HT-29 (cell line): Measurements from ENCODE around the gene HUS1B. TPM values are rescaled to one million over a fixed set of nuclear protein-coding genes. Genes with fewer than 3 reads are reported as not detected.
A peak's percentile ranks its signal among the peaks of the same experiment; 100 is the strongest.
"Not testable (repeated sequence)": the region's sequence is repeated elsewhere in the genome, so short reads cannot be mapped to it uniquely, and the experiment has no call there.

Source experiments
- DNase-seq: peaks from one replicate; pipeline ENCODE4 v3.0.0-alpha.2; 2015; ENCODE audit warnings: low spot score
- total RNA-seq: library from RNA; depleted of rRNA; stranded (reverse); fragments of >200 nt; shearing (Covaris generic); gene quantifications from 2 replicates; pipeline ENCODE4 v1.2.3, GENCODE V29; 2014

The HUS1B gene
- total RNA-seq, 1 experiment from 2014 or later: 1.1 TPM

DNA sequence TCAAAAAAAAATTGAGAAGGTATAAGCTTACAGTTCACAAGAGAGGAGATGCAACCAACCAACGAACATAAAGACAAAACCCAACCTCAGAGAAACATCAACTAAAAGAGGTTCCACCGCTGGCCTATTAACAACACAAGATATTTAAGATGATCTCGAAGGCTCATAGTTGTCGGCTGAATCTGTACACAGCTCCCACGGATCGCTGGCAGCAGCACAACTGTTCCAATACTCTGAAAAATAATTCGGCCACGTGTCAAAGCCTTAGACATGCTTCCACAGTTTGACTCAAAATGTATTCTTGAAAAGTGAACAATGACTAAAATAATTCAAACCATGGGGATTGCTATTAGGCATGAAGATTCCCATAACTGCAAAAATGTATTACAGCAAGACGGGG lies 22.4 kb upstream of the HUS1B start:
- DNase-seq: no peak

DNA sequence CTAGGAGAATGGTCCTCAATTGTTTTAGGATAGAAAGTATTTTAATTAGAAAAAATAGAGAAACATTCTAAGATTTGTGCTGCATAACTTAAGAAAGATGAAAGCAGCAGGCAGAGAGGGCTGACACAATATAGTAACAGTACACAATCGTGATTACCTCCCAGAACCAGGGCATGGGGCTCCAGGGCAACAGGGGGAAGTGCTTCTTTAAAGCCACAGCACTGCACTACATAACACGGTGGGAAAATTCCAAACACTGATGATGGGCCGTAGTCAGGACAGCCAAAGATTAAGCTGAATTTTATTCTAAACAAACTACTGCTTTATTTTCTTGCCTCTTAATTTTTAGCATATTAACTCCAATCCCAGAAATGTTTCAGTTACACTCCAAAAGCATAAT lies 21.6 kb upstream of the HUS1B start:
- no peak for DNase-seq

GRCh38 chr6:677919-678318 lies 21.0 kb upstream of the HUS1B start:
- no peak for DNase-seq

DNA sequence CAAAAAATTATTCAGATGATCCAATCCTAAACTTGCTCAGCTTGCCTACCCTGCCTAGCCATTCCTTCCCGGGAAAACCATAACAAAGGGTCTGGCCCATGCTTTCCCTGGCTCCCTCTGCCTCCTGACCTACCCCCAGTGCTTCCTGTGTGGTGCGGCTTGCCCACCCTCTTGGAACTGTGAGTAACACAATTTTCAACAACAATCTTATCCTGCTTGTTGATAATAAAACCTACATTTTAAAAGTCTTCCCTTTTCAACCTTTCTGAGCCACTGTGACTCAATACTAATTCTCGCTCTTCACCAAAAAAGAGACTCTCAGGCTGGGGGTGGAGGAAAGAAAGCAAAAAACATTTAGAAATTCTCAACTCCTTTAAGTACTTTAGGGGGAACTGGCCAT lies 18.1 kb upstream of the HUS1B start:
- DNase-seq: no peak

DNA sequence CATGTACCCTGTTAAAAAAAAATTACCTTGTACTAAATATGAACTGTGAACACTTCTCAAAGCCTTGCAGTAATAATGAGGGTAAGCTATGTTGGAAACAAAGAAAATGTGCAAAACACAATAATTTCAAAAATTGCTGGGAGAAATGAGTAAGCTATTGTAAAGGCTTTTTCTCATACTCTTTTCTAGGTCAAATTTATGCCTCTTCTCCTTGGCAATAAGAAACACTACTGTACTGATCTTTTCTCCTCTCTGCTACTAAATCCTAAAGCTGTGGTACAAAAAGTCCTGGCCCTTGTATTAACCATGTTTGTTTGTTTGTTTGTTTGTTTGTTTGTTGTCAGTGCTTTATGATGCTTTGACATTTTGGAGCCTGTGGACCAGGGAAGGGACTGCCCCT lies 17.5 kb upstream of the HUS1B start:
- no peak for DNase-seq

GRCh38 chr6:667253-667927 lies 10.5 kb upstream of the HUS1B start:
- DNase-seq: no peak

DNA sequence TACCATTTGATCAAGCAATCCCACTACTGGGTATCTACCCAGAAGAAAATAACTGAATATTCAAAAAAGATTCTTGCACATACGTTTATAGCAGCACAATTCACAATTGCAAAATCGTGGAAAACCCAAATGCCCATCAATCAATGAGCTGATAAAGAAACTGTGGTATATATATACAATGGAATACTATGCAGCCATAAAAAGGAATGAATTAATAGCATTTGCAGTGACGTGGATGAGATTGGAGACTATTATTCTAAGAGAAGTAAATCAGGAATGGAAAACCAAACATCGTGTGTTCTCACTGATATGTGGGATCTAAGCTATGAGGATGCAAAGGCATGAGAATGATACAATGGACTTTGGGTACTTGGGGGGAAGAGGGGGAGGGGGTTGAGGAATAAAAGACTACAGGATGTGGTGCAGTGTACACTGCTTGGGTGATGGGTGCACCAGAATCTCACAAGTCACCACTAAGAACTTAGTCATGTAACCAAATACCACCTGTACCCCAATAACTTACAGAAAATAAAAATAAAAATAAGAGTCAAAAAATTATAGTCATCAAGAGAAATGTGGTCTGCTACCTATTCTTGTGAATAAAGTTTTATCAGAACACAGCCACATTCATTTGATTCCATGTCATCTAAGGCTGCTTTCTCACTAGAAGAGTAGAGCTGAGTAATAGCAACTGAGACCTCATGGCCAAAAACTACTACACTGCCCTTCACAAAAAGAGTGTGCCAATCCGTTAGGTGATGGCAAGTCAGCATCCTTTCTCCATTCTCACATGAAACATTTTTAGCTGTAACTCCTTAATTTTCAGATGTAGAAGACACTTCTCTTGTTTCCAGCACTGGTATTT lies 8.7 kb upstream of the HUS1B start:
- no peak for DNase-seq

GRCh38 chr6:663788-664187 lies 6.9 kb upstream of the HUS1B start:
- DNase-seq: not testable (repeated sequence)

DNA sequence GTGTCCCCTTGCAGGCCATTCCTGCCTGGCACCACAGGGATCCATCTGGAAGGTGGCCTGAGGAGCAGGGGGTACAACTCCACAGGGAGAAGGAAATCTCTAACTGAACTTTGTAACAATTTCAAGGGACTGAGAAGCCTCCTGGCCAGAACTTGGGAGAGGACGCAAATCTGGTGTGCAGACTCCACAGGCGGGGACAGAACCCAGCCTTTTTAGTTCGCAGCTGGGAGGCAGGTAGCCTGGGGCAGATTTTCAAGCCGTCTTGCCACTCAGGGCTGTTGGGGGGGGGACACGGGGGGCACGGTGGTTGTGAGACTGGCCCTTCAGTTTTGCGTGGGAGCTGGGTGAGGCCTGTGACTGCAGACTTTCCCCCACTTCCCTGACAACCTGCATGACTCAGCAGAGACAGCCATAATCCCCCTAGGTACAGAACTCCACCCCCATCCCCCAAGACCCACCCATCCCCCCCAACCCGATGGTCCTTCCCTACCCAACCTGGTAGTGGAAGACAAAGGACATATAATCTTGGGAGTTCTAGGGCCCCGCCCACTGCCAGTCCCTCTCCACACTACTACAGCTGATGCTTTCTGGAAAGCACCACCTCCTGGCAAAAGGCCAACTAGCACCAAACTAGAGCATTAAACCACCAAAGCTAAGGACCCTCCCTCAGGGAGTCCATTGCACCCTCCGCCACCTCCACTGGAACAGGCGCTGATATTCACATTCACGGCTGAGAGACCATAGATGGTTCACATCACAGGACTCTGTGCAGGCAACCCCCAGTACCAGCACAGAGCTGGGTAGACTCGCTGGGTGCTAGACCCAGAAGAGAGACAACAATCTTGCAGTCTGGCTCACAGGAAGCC lies 3.0 kb upstream of the HUS1B start:
- DNase-seq: peak; percentile 3

- no peak for DNase-seq
Observed at GRCh38 chr6:658244-658643, 1.3 kb upstream of the HUS1B start.

DNA sequence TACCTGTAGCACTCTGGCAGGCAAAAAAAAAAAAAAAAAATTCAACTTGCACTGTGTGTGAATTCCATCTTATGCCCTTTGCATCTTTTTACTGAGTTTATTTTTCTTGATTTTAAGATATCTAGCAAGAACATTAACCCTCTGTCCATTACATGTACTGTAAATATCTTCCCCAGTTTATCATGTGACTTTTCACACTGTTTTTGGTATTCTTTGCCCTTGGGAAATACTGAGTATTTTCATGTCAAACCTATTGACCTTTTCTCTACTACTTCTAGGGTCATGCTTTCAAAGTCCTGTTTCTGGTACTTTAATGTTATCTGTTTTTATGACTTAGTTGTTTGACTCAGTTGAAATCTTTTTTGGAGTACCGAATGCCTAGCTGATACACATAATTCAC lies 843 bp upstream of the HUS1B start:
- DNase-seq: no peak

GRCh38 chr6:654136-654535 lies 2.8 kb downstream of the HUS1B start:
- no peak for DNase-seq

DNA sequence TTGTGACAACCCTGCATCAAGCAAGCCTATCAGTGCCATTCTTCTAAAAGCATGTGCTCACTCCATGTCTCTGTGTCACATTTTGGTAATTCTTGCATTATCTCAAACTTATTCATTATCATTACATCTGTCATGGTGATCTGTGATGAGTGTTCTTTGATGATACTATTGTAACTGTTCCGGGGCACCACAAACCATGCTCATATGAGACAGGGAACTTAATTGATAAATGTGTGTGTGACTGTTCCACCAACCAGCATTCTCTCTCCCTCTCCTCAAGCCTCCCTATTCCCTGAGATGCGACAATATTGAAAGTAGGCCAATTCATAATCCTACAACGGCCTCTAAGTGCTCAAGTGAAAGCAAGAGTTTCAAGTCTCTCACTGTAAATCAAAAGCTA lies 4.0 kb downstream of the HUS1B start:
- DNase-seq: no peak

DNA sequence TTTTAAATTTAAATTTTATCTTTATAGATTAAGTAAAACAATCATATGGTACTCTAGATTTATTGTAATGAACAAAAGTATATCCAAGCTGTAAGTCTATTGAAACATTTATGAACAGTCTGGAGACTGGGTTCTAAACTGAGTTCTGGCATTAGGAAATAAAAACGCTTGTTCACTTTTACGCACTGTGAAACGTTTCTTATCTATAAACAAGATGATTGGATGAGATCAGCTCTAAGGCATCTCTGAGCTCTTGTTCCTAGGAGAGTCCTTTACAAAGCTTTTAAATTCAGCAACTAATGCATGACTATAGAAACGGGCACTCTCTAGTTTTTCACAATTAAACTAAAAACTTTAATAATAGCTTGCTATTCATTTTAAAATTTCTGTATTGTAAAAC lies 6.8 kb downstream of the HUS1B start:
- DNase-seq: no peak

DNA sequence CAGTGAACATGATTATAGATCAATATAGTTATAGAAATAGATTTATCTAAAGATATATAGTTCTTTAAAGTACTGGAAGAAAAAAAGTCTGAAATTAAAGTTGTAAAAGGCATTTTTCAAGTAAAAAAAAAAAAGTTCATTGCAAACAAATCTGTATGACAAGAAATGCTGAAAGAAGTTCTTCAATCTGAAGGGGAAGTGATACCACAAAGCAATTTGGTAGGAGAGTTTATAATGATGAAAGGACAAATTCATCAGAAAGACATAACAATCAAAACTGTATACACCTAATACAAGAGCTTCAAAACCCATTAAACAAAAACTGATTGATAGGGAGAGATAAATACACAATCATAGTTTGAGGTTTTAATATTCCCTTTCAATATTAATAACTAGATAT lies 14.1 kb downstream of the HUS1B start:
- DNase-seq: no peak

GRCh38 chr6:641225-641985 lies 15.5 kb downstream of the HUS1B start:
- no peak for DNase-seq

DNA sequence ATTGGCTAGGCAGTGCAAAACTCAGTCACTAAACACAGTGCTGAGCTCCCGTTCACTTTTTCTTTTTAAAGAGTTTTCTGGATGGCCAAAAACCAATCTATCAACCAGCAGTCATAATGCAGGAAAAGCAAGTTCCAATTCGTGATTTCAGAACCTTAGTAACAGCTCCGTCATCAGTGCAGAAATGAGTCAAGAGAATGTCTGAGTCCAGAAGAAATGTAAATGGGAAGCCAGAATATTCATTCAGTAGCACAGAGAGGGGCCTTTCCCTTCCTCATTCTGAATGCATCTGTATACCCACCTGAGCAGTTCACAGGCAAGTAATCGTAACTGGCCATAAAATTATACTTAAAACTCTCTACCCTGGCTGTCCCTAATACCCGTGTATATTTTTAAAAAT lies 20.4 kb downstream of the HUS1B start:
- DNase-seq: no peak

- no peak for DNase-seq
Observed at GRCh38 chr6:635233-635632, 21.7 kb downstream of the HUS1B start.

DNA sequence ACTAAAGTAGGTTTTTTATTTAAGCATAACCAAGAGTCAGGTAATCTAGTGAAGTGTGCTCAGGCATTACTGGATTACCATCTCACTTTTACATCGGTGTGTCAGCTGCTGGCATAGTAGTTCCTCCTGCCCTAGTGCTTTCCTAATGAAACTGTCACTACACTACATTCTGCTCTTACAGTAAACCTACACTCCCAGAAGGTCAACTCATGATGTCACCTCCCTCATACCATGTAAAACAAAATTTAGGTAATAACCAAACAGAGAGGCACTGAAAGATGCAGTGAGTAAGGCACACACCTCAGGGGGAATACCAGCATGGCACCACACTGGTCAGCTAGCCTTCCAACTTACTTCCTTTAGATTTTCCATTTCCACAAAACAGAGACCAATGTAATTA lies 23.3 kb downstream of the HUS1B start:
- no peak for DNase-seq

- no peak for DNase-seq
Observed at GRCh38 chr6:628766-629165, 28.1 kb downstream of the HUS1B start.

DNA sequence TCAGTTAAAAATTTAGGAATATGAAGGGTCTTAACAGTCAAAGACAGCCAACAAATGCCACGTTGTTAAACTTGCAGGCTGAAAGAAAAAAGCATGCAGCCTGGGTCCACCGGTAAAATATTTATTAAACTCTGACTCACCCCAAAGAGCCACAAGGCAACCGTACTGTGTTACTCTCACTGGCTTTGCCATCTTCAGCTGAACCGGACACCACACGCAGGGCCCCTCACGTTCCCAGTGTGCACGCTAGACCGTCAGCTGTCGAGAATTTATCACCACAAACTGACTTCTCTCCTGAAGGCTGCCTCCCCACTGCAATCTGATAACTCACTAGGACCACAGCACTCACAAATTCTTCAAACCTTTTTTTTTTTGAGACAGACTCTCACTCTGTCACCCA lies 30.7 kb downstream of the HUS1B start:
- no peak for DNase-seq

GRCh38 chr6:624979-625378 lies 31.9 kb downstream of the HUS1B start:
- peak; percentile 19 for DNase-seq
